ENCODE measurements around the gene PHOX2B.

The PHOX2B gene

GRCh38 chr4:41757521-41758156, 9.1 kb upstream of the PHOX2B start:
- Histone ChIP-seq H3K79me1 (replicated peaks; ENCODE audit: low read length, poor library complexity, severe bottlenecking) (no peaks in the 10 kb centered on the region), H3K9me3 (ENCODE audit: control insufficient read depth, low read length) (no peaks in the 10 kb centered on the region), H2BK120ac (ENCODE audit: low read depth, low read length) (no peak overlapping the region), H2AK5ac (ENCODE audit: low read length, severe bottlenecking) (no peak overlapping the region), H2BK15ac (ENCODE audit: low read depth, poor library complexity, severe bottlenecking) (no peak overlapping the region), H3K36me3 (ENCODE audit: control insufficient read depth in 1 of 2, insufficient read depth in 2 of 2, low read depth in 1 of 2, low read length in 2 of 2) (no peaks in the 10 kb centered on the region), H4K91ac (ENCODE audit: low read length) (no peak overlapping the region), H3K4ac (ENCODE audit: low read depth in 1 of 2, low read length in 2 of 2) (no peak overlapping the region), H3K27ac (ENCODE audit: low read length, poor library complexity, severe bottlenecking) (no peak overlapping the region), H4K8ac (ENCODE audit: low read length) (no peak overlapping the region), H2BK5ac (ENCODE audit: low read depth, low read length, poor library complexity, severe bottlenecking) (no peak overlapping the region), H3K4me1 (ENCODE audit: control insufficient read depth, insufficient read depth, low read depth, low read length) (peaks cover 2% of the 10 kb centered on the region), H3K4me2 (ENCODE audit: low read length, poor library complexity, severe bottlenecking) (no peak overlapping the region), H2BK12ac (ENCODE audit: low read length in 2 of 2) (no peak overlapping the region), H3K27me3 (ENCODE audit: control insufficient read depth in 1 of 2, insufficient read depth in 1 of 2, low read length in 2 of 2) (peaks cover 60 to 67% of the 10 kb centered on the region in 2 experiments), H3K18ac (ENCODE audit: low read depth in 1 of 2, low read length in 2 of 2) (no peak overlapping the region), H3K14ac (ENCODE audit: low read length in 2 of 2) (no peak overlapping the region), H3K4me3 (ENCODE audit: insufficient read depth in 1 of 2, low read depth in 1 of 2, low read length in 2 of 2) (no peak overlapping the region), H3K23ac (ENCODE audit: low read length in 2 of 2) (no peak overlapping the region), H2AFZ (ENCODE audit: low read depth, low read length) (no peak overlapping the region), H3K9ac (ENCODE audit: low read length) (no peak overlapping the region)
- 13% methylated on average over 2 of the region's 3 CpGs for WGBS
- no peak for DNase-seq

GRCh38 chr4:41753942-41754341, 5.4 kb upstream of the PHOX2B start:
- no peak overlapping the region for H3K23ac ChIP-seq (ENCODE audit: low read length in 2 of 2)
- no peak overlapping the region for H2BK15ac ChIP-seq (ENCODE audit: low read depth, poor library complexity, severe bottlenecking)
- no peak overlapping the region for H3K9ac ChIP-seq (ENCODE audit: low read length)
- H3K4ac ChIP-seq (ENCODE audit: low read depth in 1 of 2, low read length in 2 of 2) = no peak overlapping the region
- no peak overlapping the region for H3K27ac ChIP-seq (ENCODE audit: low read length, poor library complexity, severe bottlenecking)
- no peak overlapping the region for H4K91ac ChIP-seq (ENCODE audit: low read length)
- no peaks in the 10 kb centered on the region for H3K36me3 ChIP-seq (ENCODE audit: control insufficient read depth in 1 of 2, insufficient read depth in 2 of 2, low read depth in 1 of 2, low read length in 2 of 2)
- H4K8ac ChIP-seq (ENCODE audit: low read length) = no peak overlapping the region
- H3K4me1 ChIP-seq (ENCODE audit: control insufficient read depth, insufficient read depth, low read depth, low read length) = peaks cover 7% of the 10 kb centered on the region
- peaks cover 86 to 89% of the 10 kb centered on the region in 2 experiments for H3K27me3 ChIP-seq (ENCODE audit: control insufficient read depth in 1 of 2, insufficient read depth in 1 of 2, low read length in 2 of 2)
- no peak overlapping the region for H3K4me2 ChIP-seq (ENCODE audit: low read length, poor library complexity, severe bottlenecking)
- no peak overlapping the region for H2BK5ac ChIP-seq (ENCODE audit: low read depth, low read length, poor library complexity, severe bottlenecking)
- no peak overlapping the region for H3K4me3 ChIP-seq (ENCODE audit: insufficient read depth in 1 of 2, low read depth in 1 of 2, low read length in 2 of 2)
- H3K9me3 ChIP-seq (ENCODE audit: control insufficient read depth, low read length) = no peaks in the 10 kb centered on the region
- no peak overlapping the region for H2AK5ac ChIP-seq (ENCODE audit: low read length, severe bottlenecking)
- H2AFZ ChIP-seq (ENCODE audit: low read depth, low read length) = no peak overlapping the region
- H3K14ac ChIP-seq (ENCODE audit: low read length in 2 of 2) = no peak overlapping the region
- H3K79me1 ChIP-seq (replicated peaks; ENCODE audit: low read length, poor library complexity, severe bottlenecking) = no peaks in the 10 kb centered on the region
- no peak overlapping the region for H2BK12ac ChIP-seq (ENCODE audit: low read length in 2 of 2)
- no peak overlapping the region for H3K18ac ChIP-seq (ENCODE audit: low read depth in 1 of 2, low read length in 2 of 2)
- H2BK120ac ChIP-seq (ENCODE audit: low read depth, low read length) = no peak overlapping the region
- no peak for DNase-seq

GRCh38 chr4:41752081-41752836, 3.7 kb upstream of the PHOX2B start:
- DNase-seq = no peak
- Histone ChIP-seq H2BK5ac (ENCODE audit: low read depth, low read length, poor library complexity, severe bottlenecking) (no peak overlapping the region), H4K91ac (ENCODE audit: low read length) (no peak overlapping the region), H2AK5ac (ENCODE audit: low read length, severe bottlenecking) (no peak overlapping the region), H3K23ac (ENCODE audit: low read length in 2 of 2) (no peak overlapping the region), H3K4me3 (ENCODE audit: insufficient read depth in 1 of 2, low read depth in 1 of 2, low read length in 2 of 2) (no peak overlapping the region), H3K4me2 (ENCODE audit: low read length, poor library complexity, severe bottlenecking) (no peak overlapping the region), H3K79me1 (replicated peaks; ENCODE audit: low read length, poor library complexity, severe bottlenecking) (no peaks in the 10 kb centered on the region), H2BK12ac (ENCODE audit: low read length in 2 of 2) (no peak overlapping the region), H3K36me3 (ENCODE audit: control insufficient read depth in 1 of 2, insufficient read depth in 2 of 2, low read depth in 1 of 2, low read length in 2 of 2) (no peaks in the 10 kb centered on the region), H4K8ac (ENCODE audit: low read length) (no peak overlapping the region), H3K9ac (ENCODE audit: low read length) (no peak overlapping the region), H3K4me1 (ENCODE audit: control insufficient read depth, insufficient read depth, low read depth, low read length) (peaks cover 9% of the 10 kb centered on the region), H3K4ac (ENCODE audit: low read depth in 1 of 2, low read length in 2 of 2) (no peak overlapping the region), H2BK120ac (ENCODE audit: low read depth, low read length) (no peak overlapping the region), H3K14ac (ENCODE audit: low read length in 2 of 2) (no peak overlapping the region), H2AFZ (ENCODE audit: low read depth, low read length) (no peak overlapping the region), H3K27ac (ENCODE audit: low read length, poor library complexity, severe bottlenecking) (no peak overlapping the region), H3K27me3 (ENCODE audit: control insufficient read depth in 1 of 2, insufficient read depth in 1 of 2, low read length in 2 of 2) (peaks cover 97 to 100% of the 10 kb centered on the region in 2 experiments), H3K9me3 (ENCODE audit: control insufficient read depth, low read length) (no peaks in the 10 kb centered on the region), H2BK15ac (ENCODE audit: low read depth, poor library complexity, severe bottlenecking) (no peak overlapping the region), H3K18ac (ENCODE audit: low read depth in 1 of 2, low read length in 2 of 2) (no peak overlapping the region)
- 39% methylated on average over 2 of the region's 10 CpGs for WGBS

GRCh38 chr4:41751449-41752061, 3.0 kb upstream of the PHOX2B start:
- H3K4me2 ChIP-seq (ENCODE audit: low read length, poor library complexity, severe bottlenecking) = no peak overlapping the region
- H3K23ac ChIP-seq (ENCODE audit: low read length in 2 of 2) = no peak overlapping the region
- peaks cover 97 to 100% of the 10 kb centered on the region in 2 experiments for H3K27me3 ChIP-seq (ENCODE audit: control insufficient read depth in 1 of 2, insufficient read depth in 1 of 2, low read length in 2 of 2)
- no peak overlapping the region for H2AFZ ChIP-seq (ENCODE audit: low read depth, low read length)
- H3K36me3 ChIP-seq (ENCODE audit: control insufficient read depth in 1 of 2, insufficient read depth in 2 of 2, low read depth in 1 of 2, low read length in 2 of 2) = no peaks in the 10 kb centered on the region
- no peak overlapping the region for H3K9ac ChIP-seq (ENCODE audit: low read length)
- no peak overlapping the region for H2BK5ac ChIP-seq (ENCODE audit: low read depth, low read length, poor library complexity, severe bottlenecking)
- no peak for DNase-seq
- H3K18ac ChIP-seq (ENCODE audit: low read depth in 1 of 2, low read length in 2 of 2) = no peak overlapping the region
- H2BK12ac ChIP-seq (ENCODE audit: low read length in 2 of 2) = no peak overlapping the region
- H3K14ac ChIP-seq (ENCODE audit: low read length in 2 of 2) = no peak overlapping the region
- H3K9me3 ChIP-seq (ENCODE audit: control insufficient read depth, low read length) = no peaks in the 10 kb centered on the region
- no peak overlapping the region for H4K8ac ChIP-seq (ENCODE audit: low read length)
- no peak overlapping the region for H4K91ac ChIP-seq (ENCODE audit: low read length)
- no peak overlapping the region for H3K4ac ChIP-seq (ENCODE audit: low read depth in 1 of 2, low read length in 2 of 2)
- H3K27ac ChIP-seq (ENCODE audit: low read length, poor library complexity, severe bottlenecking) = no peak overlapping the region
- no peak overlapping the region for H2AK5ac ChIP-seq (ENCODE audit: low read length, severe bottlenecking)
- WGBS = 3% methylated on average over 31 of the region's 34 CpGs
- no peak overlapping the region for H2BK120ac ChIP-seq (ENCODE audit: low read depth, low read length)
- no peak overlapping the region for H2BK15ac ChIP-seq (ENCODE audit: low read depth, poor library complexity, severe bottlenecking)
- H3K4me3 ChIP-seq (ENCODE audit: insufficient read depth in 1 of 2, low read depth in 1 of 2, low read length in 2 of 2) = no peak overlapping the region
- no peaks in the 10 kb centered on the region for H3K79me1 ChIP-seq (replicated peaks; ENCODE audit: low read length, poor library complexity, severe bottlenecking)
- H3K4me1 ChIP-seq (ENCODE audit: control insufficient read depth, insufficient read depth, low read depth, low read length) = peaks cover 10% of the 10 kb centered on the region
